C4-2B (cell line): ENCODE results near the gene TTLL10.
"Not testable (repeated sequence)": the region's sequence is repeated elsewhere in the genome, so short reads cannot be mapped to it uniquely, and the experiment has no call there.

ENCODE experiments used
- ZFX ChIP-seq: fragments of 450-650 bp; IDR thresholded peaks from 2 replicates; pipeline ENCODE4 v1.6.1; 2017
- TF ChIP-seq, protein P1 (sequence below): fragments of 450-650 bp; conservative IDR thresholded peaks from 2 replicates; pipeline ENCODE4 v1.5.1; 2017; ENCODE audit warnings: mild to moderate bottlenecking

- TF ChIP-seq, protein P1, sequence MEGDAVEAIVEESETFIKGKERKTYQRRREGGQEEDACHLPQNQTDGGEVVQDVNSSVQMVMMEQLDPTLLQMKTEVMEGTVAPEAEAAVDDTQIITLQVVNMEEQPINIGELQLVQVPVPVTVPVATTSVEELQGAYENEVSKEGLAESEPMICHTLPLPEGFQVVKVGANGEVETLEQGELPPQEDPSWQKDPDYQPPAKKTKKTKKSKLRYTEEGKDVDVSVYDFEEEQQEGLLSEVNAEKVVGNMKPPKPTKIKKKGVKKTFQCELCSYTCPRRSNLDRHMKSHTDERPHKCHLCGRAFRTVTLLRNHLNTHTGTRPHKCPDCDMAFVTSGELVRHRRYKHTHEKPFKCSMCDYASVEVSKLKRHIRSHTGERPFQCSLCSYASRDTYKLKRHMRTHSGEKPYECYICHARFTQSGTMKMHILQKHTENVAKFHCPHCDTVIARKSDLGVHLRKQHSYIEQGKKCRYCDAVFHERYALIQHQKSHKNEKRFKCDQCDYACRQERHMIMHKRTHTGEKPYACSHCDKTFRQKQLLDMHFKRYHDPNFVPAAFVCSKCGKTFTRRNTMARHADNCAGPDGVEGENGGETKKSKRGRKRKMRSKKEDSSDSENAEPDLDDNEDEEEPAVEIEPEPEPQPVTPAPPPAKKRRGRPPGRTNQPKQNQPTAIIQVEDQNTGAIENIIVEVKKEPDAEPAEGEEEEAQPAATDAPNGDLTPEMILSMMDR, result not testable (repeated sequence)
- not testable (repeated sequence) for TF ChIP-seq ZFX
Measured at GRCh38 chr1:1176063-1176761, 2.5 kb downstream of the TTLL10 start.
